SK-N-SH treated with all-trans-retinoic acid at 6 μM for 48 hours (cell line): Measurements from ENCODE around the gene IMMP2L.

Experiments used
- BACH2 ChIP-seq: fragments of 250-450 bp; sonication (Bioruptor Pico); IDR thresholded peaks from 2 replicates; pipeline ENCODE4 v1.9.0; 2021; ENCODE audit warnings: mild to moderate bottlenecking, borderline replicate concordance
- ESRRG ChIP-seq: fragments of 250-450 bp; sonication (Bioruptor Pico); IDR thresholded peaks from 2 replicates; pipeline ENCODE4 v1.6.1; 2021; ENCODE audit warnings: mild to moderate bottlenecking
- ISL1 ChIP-seq: fragments of 250-450 bp; sonication (Bioruptor Pico); IDR thresholded peaks from 2 replicates; pipeline ENCODE4 v2.1.2; 2022; ENCODE audit warnings: mild to moderate bottlenecking, moderate library complexity
- OSR1 ChIP-seq: fragments of 250-450 bp; sonication (Bioruptor Pico); IDR thresholded peaks from 2 replicates; pipeline ENCODE4 v1.8.0; 2022; ENCODE audit warnings: moderate library complexity, mild to moderate bottlenecking, inconsistent platforms
- RARB ChIP-seq: fragments of 250-450 bp; sonication (Bioruptor Pico); IDR thresholded peaks from 2 replicates; pipeline ENCODE4 v1.8.0; 2021; ENCODE audit warnings: mild to moderate bottlenecking, moderate library complexity
- TCF4 ChIP-seq: fragments of 250-450 bp; sonication (Bioruptor Pico); IDR thresholded peaks from 2 replicates; pipeline ENCODE4 v1.8.0; 2021; ENCODE audit warnings: mild to moderate bottlenecking, moderate library complexity, borderline replicate concordance
- ZC3H10 ChIP-seq: fragments of 250-450 bp; sonication (Bioruptor Pico); IDR thresholded peaks from 2 replicates; pipeline ENCODE4 v1.5.1; 2021; ENCODE audit warnings: mild to moderate bottlenecking, moderate library complexity
- ZNF70 ChIP-seq: fragments of 450-650 bp; formaldehyde crosslinking; IDR thresholded peaks from 2 replicates; pipeline ENCODE4 v1.5.0; 2020; ENCODE audit warnings: mild to moderate bottlenecking, moderate library complexity
- TF ChIP-seq, protein P1 (sequence below): fragments of 250-450 bp; sonication (Bioruptor Pico); IDR thresholded peaks from 2 replicates; pipeline ENCODE4 v1.5.1; 2020; ENCODE audit warnings: low read depth, mild to moderate bottlenecking, moderate library complexity
- TF ChIP-seq, protein P2 (sequence below): fragments of 250-450 bp; sonication (Bioruptor Pico); IDR thresholded peaks from 2 replicates; pipeline ENCODE4 v1.8.0; 2020; ENCODE audit warnings: mild to moderate bottlenecking, moderate library complexity, borderline replicate concordance
- TF ChIP-seq, protein P3 (sequence below): fragments of 250-450 bp; sonication (Bioruptor Pico); IDR thresholded peaks from 2 replicates; pipeline ENCODE4 v1.8.0; 2021; ENCODE audit warnings: low read depth, mild to moderate bottlenecking, moderate library complexity, borderline replicate concordance
- TF ChIP-seq, protein P4 (sequence below): fragments of 250-450 bp; sonication (Bioruptor Pico); IDR thresholded peaks from 2 replicates; pipeline ENCODE4 v1.5.1; 2021; ENCODE audit warnings: mild to moderate bottlenecking, moderate library complexity

DNA sequence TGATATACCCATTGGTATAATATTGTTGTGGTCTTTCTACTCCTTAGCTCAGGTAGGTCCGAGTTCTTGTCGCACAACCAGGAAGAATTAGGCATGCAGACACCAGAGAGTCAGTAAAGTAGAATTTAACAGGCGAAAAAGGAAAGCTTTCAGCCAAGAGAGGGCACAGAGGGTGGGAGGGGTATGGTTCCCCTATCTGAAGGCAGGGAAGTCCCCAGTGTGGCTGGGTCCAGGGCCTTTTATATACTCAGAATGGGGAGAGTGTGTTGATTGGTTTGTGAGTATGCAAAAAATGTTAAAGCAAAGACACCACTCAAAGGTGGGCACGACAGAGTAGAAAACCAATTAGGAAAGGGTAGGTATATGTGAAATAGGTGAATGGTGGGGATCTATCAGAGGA is 53.9 kb downstream of the IMMP2L start:
- TF ChIP-seq, protein P1, sequence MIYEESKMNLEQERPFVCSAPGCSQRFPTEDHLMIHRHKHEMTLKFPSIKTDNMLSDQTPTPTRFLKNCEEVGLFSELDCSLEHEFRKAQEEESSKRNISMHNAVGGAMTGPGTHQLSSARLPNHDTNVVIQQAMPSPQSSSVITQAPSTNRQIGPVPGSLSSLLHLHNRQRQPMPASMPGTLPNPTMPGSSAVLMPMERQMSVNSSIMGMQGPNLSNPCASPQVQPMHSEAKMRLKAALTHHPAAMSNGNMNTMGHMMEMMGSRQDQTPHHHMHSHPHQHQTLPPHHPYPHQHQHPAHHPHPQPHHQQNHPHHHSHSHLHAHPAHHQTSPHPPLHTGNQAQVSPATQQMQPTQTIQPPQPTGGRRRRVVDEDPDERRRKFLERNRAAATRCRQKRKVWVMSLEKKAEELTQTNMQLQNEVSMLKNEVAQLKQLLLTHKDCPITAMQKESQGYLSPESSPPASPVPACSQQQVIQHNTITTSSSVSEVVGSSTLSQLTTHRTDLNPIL = no peak
- no peak for TF ChIP-seq TCF4 (CRISPR knock-in tag)
- no peak for TF ChIP-seq ZC3H10 (CRISPR knock-in tag)
- no peak for TF ChIP-seq OSR1
- TF ChIP-seq, protein P2, sequence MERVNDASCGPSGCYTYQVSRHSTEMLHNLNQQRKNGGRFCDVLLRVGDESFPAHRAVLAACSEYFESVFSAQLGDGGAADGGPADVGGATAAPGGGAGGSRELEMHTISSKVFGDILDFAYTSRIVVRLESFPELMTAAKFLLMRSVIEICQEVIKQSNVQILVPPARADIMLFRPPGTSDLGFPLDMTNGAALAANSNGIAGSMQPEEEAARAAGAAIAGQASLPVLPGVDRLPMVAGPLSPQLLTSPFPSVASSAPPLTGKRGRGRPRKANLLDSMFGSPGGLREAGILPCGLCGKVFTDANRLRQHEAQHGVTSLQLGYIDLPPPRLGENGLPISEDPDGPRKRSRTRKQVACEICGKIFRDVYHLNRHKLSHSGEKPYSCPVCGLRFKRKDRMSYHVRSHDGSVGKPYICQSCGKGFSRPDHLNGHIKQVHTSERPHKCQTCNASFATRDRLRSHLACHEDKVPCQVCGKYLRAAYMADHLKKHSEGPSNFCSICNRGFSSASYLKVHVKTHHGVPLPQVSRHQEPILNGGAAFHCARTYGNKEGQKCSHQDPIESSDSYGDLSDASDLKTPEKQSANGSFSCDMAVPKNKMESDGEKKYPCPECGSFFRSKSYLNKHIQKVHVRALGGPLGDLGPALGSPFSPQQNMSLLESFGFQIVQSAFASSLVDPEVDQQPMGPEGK (CRISPR knock-in tag) = no peak
- TF ChIP-seq ZNF70 (CRISPR knock-in tag) = no peak
- TF ChIP-seq ISL1 (CRISPR knock-in tag) = no peak
- TF ChIP-seq, protein P3, sequence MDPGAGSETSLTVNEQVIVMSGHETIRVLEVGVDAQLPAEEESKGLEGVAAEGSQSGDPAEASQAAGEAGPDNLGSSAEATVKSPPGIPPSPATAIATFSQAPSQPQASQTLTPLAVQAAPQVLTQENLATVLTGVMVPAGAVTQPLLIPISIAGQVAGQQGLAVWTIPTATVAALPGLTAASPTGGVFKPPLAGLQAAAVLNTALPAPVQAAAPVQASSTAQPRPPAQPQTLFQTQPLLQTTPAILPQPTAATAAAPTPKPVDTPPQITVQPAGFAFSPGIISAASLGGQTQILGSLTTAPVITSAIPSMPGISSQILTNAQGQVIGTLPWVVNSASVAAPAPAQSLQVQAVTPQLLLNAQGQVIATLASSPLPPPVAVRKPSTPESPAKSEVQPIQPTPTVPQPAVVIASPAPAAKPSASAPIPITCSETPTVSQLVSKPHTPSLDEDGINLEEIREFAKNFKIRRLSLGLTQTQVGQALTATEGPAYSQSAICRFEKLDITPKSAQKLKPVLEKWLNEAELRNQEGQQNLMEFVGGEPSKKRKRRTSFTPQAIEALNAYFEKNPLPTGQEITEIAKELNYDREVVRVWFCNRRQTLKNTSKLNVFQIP (CRISPR knock-in tag) = no peak
- TF ChIP-seq BACH2 (CRISPR knock-in tag) = no peak
- TF ChIP-seq, protein P4, sequence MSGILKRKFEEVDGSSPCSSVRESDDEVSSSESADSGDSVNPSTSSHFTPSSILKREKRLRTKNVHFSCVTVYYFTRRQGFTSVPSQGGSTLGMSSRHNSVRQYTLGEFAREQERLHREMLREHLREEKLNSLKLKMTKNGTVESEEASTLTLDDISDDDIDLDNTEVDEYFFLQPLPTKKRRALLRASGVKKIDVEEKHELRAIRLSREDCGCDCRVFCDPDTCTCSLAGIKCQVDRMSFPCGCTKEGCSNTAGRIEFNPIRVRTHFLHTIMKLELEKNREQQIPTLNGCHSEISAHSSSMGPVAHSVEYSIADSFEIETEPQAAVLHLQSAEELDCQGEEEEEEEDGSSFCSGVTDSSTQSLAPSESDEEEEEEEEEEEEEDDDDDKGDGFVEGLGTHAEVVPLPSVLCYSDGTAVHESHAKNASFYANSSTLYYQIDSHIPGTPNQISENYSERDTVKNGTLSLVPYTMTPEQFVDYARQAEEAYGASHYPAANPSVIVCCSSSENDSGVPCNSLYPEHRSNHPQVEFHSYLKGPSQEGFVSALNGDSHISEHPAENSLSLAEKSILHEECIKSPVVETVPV (CRISPR knock-in tag) = no peak
- TF ChIP-seq ESRRG (CRISPR knock-in tag) = no peak
- TF ChIP-seq RARB (CRISPR knock-in tag) = no peak
